Neural cell (in vitro differentiated cells): ENCODE data around the gene CNKSR1.

ENCODE experiments used
- EP300 ChIP-seq: fragments of 450-650 bp; conservative IDR thresholded peaks from 2 replicates; pipeline ENCODE4 v1.6.1; 2014; ENCODE audit warnings: antibody characterized with exemption, mild to moderate bottlenecking, moderate library complexity; ENCODE audit not compliant: poor library complexity, severe bottlenecking
- EZH2 ChIP-seq: fragments of 200-600, 300-800 bp; shearing (Covaris generic), sonication (generic); IDR thresholded peaks from 2 replicates; pipeline ENCODE4 v1.6.1; 2014; ENCODE audit warnings: antibody characterized with exemption, low read length, borderline replicate concordance, mild to moderate bottlenecking; ENCODE audit not compliant: insufficient read depth, poor library complexity, severe bottlenecking
- MXI1 ChIP-seq: fragments of 450-650 bp; conservative IDR thresholded peaks from 2 replicates; pipeline ENCODE4 v1.6.1; 2014; ENCODE audit warnings: antibody characterized with exemption, mild to moderate bottlenecking; ENCODE audit not compliant: poor library complexity, severe bottlenecking
- POLR2AphosphoS5 ChIP-seq: IDR thresholded peaks from 2 replicates; pipeline ENCODE4 v1.6.1; 2012
- RAD21 ChIP-seq: fragments of 450-650 bp; conservative IDR thresholded peaks from 2 replicates; pipeline ENCODE4 v1.6.1; 2014; ENCODE audit warnings: antibody characterized with exemption, mild to moderate bottlenecking, moderate library complexity
- SMC3 ChIP-seq: fragments of 450-650 bp; conservative IDR thresholded peaks from 2 replicates; pipeline ENCODE4 v1.6.1; 2014; ENCODE audit warnings: antibody characterized with exemption, mild to moderate bottlenecking, moderate library complexity; ENCODE audit not compliant: poor library complexity
- TAF1 ChIP-seq: IDR thresholded peaks from 2 replicates; pipeline ENCODE4 v1.6.1; 2012; ENCODE audit warnings: low read depth
- TF ChIP-seq, protein P1 (sequence below): fragments of 450-650 bp; IDR thresholded peaks from 2 replicates; pipeline ENCODE4 v1.5.1; 2014; ENCODE audit warnings: antibody characterized with exemption, mild to moderate bottlenecking, moderate library complexity; ENCODE audit not compliant: poor library complexity, severe bottlenecking
- TF ChIP-seq, protein P2 (sequence below): IDR thresholded peaks from 2 replicates; pipeline ENCODE4 v1.6.1; 2012; ENCODE audit warnings: borderline replicate concordance

DNA sequence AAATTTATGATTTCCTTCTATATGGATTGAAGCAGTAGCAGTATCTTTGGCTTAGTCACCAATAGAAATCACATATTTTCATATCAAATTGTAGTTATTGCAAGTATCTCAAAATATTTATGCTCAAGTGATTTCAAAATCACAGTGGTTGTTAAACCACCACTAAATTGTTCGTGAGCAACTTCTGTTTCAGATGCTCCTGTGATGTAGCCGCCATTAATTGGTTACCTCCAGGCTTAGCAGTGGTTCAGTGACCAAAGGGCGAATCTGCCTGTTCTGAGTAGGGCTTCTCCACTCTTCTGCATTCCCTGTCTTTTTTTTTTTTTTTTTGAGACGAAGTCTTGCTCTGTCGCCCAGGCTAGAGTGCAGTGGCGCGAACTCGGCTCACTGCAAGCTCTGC, 1.9 kb upstream of the CNKSR1 start:
- TF ChIP-seq POLR2AphosphoS5 = no peak
- TF ChIP-seq, protein P1, sequence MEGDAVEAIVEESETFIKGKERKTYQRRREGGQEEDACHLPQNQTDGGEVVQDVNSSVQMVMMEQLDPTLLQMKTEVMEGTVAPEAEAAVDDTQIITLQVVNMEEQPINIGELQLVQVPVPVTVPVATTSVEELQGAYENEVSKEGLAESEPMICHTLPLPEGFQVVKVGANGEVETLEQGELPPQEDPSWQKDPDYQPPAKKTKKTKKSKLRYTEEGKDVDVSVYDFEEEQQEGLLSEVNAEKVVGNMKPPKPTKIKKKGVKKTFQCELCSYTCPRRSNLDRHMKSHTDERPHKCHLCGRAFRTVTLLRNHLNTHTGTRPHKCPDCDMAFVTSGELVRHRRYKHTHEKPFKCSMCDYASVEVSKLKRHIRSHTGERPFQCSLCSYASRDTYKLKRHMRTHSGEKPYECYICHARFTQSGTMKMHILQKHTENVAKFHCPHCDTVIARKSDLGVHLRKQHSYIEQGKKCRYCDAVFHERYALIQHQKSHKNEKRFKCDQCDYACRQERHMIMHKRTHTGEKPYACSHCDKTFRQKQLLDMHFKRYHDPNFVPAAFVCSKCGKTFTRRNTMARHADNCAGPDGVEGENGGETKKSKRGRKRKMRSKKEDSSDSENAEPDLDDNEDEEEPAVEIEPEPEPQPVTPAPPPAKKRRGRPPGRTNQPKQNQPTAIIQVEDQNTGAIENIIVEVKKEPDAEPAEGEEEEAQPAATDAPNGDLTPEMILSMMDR = no peak
- no peak for TF ChIP-seq EZH2
- TF ChIP-seq EP300 = no peak
- TF ChIP-seq, protein P2, sequence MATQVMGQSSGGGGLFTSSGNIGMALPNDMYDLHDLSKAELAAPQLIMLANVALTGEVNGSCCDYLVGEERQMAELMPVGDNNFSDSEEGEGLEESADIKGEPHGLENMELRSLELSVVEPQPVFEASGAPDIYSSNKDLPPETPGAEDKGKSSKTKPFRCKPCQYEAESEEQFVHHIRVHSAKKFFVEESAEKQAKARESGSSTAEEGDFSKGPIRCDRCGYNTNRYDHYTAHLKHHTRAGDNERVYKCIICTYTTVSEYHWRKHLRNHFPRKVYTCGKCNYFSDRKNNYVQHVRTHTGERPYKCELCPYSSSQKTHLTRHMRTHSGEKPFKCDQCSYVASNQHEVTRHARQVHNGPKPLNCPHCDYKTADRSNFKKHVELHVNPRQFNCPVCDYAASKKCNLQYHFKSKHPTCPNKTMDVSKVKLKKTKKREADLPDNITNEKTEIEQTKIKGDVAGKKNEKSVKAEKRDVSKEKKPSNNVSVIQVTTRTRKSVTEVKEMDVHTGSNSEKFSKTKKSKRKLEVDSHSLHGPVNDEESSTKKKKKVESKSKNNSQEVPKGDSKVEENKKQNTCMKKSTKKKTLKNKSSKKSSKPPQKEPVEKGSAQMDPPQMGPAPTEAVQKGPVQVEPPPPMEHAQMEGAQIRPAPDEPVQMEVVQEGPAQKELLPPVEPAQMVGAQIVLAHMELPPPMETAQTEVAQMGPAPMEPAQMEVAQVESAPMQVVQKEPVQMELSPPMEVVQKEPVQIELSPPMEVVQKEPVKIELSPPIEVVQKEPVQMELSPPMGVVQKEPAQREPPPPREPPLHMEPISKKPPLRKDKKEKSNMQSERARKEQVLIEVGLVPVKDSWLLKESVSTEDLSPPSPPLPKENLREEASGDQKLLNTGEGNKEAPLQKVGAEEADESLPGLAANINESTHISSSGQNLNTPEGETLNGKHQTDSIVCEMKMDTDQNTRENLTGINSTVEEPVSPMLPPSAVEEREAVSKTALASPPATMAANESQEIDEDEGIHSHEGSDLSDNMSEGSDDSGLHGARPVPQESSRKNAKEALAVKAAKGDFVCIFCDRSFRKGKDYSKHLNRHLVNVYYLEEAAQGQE = no peak
- TF ChIP-seq MXI1 = no peak
- no peak for TF ChIP-seq TAF1
- TF ChIP-seq SMC3 = no peak
- TF ChIP-seq RAD21 = no peak
